ENCODE results near the gene COMMD2.

- TF ChIP-seq CTCF (IDR thresholded peaks at IDR 0.05; ENCODE audit: insufficient read depth, low read depth, low read length) (no peak), EZH2 (IDR thresholded peaks at IDR 0.05; ENCODE audit: insufficient read depth, low read length) (no peak)
These were observed 38.4 kb upstream of the COMMD2 start for GRCh38 chr3:149790698-149791097.

Data from astrocyte (in vitro differentiated cells and primary cell).